GM21737 (cell line): ENCODE results near the gene MDGA2.

Experiments used
- ATAC-seq: cut with Tn5 transposase; IDR thresholded peaks from one replicate; pipeline ENCODE4 v1.9.1; 2021; ENCODE audit warnings: mild to moderate bottlenecking, moderate library complexity; ENCODE audit not compliant: unreplicated experiment

MDGA2 gene

DNA sequence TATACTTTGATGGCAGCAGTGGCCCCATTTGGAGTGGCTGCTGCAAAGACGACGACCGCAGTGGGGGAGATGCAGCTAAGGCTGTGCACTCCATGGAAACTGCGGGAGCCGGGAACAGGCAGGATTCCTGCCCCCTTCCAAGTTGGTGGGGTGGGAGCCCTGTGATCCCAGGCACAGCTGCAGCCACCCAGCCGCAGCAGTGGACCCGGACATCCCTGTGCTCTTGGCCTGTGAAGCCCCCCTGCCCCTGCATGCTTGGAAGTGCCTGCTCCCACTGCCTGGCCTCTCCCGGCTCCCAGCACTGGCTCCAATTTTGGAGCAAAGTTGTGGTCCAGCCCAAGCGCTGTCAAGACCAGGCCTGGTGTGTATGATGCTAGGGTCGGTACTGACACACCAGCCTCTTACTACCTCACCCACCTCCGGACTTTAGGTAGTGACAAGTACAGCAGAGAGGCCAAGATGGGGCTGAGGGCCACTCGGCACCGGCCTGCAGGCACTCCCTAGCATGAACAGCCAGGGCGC lies 521.1 kb downstream of the MDGA2 start:
- no peak for ATAC-seq

DNA sequence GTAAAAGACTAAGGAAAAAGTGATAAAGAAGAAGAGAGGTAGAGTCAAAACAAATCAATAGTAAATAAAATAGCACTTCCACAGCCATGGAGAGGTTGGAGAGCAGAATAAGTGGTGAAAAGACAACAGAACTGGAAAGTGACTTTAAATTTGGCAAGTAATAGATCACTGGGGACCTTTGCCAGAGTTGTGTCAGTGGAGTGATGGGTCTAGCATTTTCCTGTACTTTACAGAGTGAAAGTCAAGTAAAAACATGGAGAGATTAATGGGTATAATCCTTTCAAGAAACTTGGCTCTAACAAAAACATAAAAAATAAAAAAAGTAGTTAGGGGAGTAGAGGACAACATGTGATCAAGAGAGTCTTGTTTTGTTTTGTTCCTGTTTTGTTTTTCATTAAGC lies 521.7 kb downstream of the MDGA2 start:
- ATAC-seq, result no peak

- ATAC-seq, result no peak
These were observed 525.1 kb downstream of the MDGA2 start for GRCh38 chr14:47150267-47150666.

DNA sequence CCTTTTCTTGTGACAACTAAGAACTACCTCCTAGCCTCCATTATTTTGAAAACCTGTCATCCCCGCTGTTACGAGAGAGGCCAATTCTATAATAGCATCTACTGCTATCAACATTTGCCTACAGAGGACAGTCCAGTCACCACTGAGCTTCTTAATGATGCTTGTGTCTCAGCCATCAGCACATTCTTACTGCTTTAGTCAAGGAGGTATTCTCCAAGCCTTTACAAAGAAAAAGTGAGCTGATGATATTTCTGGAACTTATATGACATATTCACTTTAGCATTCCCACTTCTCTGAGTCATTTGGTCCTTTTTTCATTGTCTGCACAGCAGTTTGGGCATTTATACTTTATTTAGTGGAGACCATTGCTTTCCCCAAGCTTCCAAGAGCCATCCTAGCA lies 526.1 kb downstream of the MDGA2 start:
- no peak for ATAC-seq

DNA sequence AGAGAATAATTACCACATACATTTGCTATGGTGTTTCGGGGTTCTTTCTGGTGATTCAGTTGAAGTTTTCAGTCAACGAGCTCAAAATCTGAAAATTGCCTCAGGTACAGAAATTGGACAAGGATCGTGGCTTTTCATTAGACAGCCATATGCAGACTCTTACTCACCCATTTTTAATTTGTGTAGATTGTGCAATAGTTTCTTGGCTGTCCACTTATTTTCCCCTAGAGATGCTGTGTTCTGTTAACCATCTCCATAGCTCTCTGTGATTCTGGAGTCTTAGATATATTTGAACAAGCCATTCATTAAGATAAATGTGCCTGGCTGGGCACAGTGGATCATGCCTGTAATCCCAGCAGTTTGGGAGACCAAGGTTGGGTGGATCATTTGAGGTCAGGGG lies 526.7 kb downstream of the MDGA2 start:
- ATAC-seq, result no peak

GRCh38 chr14:47120645-47121044 lies 554.8 kb downstream of the MDGA2 start:
- no peak for ATAC-seq

DNA sequence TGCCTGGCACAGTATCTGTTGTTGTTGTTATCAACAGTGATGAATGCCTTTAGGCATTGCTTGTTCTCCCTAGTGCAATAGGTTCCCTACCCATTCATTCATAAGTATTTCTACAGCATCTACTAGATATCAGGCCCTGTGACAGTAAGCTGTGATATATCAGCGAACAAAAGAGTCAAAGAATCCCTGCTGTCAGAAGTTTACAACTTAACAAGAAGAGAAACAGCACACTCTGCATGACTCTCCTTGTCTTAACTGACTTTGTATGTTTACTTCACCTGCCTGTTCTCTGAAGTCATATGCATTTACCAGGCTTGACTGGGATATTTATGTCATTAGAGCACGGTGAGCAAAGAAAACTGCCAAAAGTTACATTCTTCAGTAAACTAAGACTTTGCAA lies 571.6 kb downstream of the MDGA2 start:
- ATAC-seq, result no peak

GRCh38 chr14:47102472-47102871 lies 572.9 kb downstream of the MDGA2 start:
- no peak for ATAC-seq

DNA sequence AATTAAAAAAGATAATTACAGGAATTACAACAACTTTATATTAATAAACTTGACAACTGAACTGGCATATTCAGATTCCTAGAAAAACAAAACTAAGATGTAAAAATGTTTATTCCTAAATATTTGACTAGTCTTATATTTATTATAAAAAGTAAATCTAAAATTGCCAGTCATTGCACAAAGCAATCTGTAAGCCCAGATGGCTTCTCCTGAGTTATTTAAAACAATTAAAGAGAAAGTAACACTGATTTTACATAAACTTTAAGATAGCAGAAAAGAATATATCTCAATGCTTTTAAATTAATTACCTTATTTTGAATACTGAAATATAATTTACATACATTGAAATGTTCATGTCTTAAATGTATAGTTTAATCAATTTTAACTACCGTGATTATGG lies 589.7 kb downstream of the MDGA2 start:
- no peak for ATAC-seq

- ATAC-seq, result no peak
These were observed 610.1 kb downstream of the MDGA2 start for GRCh38 chr14:47065326-47065725.

GRCh38 chr14:47060050-47060449 lies 615.4 kb downstream of the MDGA2 start:
- no peak for ATAC-seq

DNA sequence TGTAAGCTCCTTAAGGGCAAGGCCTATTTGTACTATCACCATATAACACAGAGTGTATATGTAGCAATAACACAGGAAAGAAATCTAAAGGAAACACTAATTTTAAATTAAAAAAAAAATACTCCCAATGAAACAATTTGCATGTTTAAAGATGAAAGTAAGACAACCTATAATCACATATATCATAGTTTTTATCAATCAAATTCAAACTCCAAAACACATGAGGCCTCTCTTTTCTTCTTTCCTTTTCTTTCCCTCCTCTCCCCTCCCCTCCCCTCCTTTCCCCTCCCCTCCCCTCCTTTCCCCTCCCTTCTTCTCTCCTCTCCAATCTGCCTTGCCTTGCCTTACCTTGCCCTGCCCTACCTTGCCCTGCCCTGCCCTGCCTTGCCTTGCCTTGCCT lies 618.0 kb downstream of the MDGA2 start:
- no peak for ATAC-seq

GRCh38 chr14:47044841-47045240 lies 630.6 kb downstream of the MDGA2 start:
- no peak for ATAC-seq

- no peak for ATAC-seq
These were observed 634.9 kb downstream of the MDGA2 start for GRCh38 chr14:47040550-47040949.

- ATAC-seq, result no peak
These were observed 636.1 kb downstream of the MDGA2 start for GRCh38 chr14:47039336-47039735.

DNA sequence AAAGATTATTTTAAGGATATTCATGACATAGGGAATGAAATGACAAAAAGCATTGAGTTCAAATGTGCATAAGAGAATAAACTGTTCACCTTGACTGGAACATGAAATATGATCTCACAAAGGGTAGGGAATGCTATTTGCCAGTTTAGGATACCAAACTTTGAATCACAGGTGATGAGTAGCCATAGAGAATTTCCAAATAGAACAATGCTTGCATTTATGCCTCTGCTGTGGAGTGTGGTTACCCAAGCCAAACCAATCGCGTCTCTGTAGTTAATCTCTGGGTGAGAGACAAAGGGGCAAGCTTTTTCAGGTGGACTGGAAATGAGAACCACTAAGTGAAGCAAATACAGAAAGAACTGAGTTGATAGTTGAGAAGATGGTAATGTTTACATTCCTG lies 652.7 kb downstream of the MDGA2 start:
- ATAC-seq, result no peak

DNA sequence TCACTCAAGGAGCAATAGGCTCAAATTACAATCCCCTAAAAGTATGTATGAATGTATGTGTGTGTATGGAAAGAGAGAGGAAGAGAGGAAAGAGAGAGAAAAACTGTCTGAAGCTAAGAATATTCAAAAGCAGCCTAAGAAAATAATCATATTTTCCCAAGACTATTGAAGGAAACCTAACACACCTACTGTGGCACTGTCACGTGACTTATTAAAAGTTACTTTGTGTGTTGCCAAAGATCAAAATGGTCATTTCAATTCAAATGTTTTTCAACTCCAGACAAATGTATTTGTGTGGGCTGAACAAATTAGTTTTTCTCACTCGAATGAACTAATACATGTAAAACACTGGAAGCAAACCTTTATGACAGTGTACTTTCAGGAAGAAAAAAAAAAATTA lies 654.9 kb downstream of the MDGA2 start:
- ATAC-seq, result no peak

GRCh38 chr14:47012533-47013280 lies 662.7 kb downstream of the MDGA2 start:
- ATAC-seq, result no peak

- no peak for ATAC-seq
These were observed 665.8 kb downstream of the MDGA2 start for GRCh38 chr14:47009615-47010014.

DNA sequence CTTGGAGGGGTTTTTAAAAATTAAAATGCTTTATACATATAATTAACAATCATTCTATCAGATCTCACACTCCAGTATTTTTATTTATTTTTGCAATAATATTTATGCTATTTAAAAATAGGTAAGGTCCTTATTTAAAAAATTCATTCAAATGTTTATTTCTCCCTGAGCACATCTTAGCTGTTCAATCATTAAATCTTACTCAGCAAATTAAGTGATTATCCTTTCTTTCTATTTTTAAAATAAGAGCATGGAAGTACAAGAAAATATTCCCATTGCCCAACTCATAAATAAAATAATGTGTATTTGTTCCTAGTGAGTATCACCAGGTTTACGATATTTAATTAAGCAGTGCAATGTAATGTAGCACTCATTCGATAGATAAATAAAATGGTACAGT lies 666.7 kb downstream of the MDGA2 start:
- ATAC-seq, result no peak

GRCh38 chr14:46999661-47000060 lies 675.7 kb downstream of the MDGA2 start:
- no peak for ATAC-seq

DNA sequence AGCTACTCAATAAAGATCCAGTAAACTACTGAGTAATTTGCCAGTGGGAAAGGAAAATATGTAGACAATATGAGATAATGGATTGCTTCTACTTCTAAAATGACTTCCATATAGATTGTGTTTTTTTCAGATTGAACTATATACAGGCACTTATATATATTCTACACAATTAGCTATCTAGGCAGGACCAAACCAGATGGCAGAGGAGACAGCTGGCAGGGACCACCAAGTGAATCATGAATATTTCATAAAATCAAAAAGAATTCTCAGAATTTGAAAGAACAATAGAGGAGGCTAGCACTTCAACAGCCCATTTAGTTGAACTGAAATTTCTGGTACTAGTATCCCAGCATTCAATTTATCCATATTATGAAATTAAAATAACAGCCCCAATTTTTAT lies 685.8 kb downstream of the MDGA2 start:
- ATAC-seq, result no peak

DNA sequence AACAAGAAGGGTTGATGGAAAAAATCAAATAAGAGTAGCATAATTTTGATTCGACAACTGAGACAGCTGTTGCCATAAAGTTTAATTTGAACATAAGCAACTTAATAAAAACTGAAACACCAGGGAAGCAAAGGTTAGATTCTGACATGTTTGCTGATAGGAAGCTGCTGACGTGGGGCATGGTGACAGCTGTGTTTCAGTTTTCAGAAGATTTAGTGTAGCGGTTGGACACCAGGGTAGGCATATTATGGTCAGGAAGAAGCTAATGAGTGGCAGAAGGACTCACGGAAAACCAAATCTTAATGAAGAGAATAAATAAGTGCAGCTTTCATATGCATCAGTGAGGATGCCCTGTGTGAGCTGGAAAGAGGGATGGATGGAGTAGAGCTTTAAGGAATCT lies 687.1 kb downstream of the MDGA2 start:
- no peak for ATAC-seq
